Dendritic cell treated with granulocyte-macrophage colony-stimulating factor and Interleukin-4, amounts not matched to agents 40 ng/mL and 50 ng/mL, for 4 days (primary cell): Measurements from ENCODE around the gene PIAS2.
"Not testable (repeated sequence)": the region's sequence is repeated elsewhere in the genome, so short reads cannot be mapped to it uniquely, and the experiment has no call there.

Experiments used
- H3K27ac Mint-ChIP-seq: one replicate; pipeline ENCODE4 v1.8.0; 2022; ENCODE audit warnings: mild to moderate bottlenecking, mixed read lengths
- H3K27me3 Mint-ChIP-seq: one replicate; pipeline ENCODE4 v1.8.0; 2022; ENCODE audit warnings: mild to moderate bottlenecking, mixed read lengths
- H3K36me3 Mint-ChIP-seq: one replicate; pipeline ENCODE4 v1.8.0; 2022; ENCODE audit warnings: low read depth, mixed read lengths
- H3K4me1 Mint-ChIP-seq: one replicate; pipeline ENCODE4 v1.8.0; 2022; ENCODE audit warnings: low read depth, mixed read lengths
- H3K4me3 Mint-ChIP-seq: one replicate; pipeline ENCODE4 v1.8.0; 2022; ENCODE audit warnings: mild to moderate bottlenecking, moderate library complexity, mixed read lengths
- H3K9me3 Mint-ChIP-seq: one replicate; pipeline ENCODE4 v1.8.0; 2022; ENCODE audit warnings: mixed read lengths
- intact Hi-C: fragments of 100-400 bp; cut with micrococcal nuclease; formaldehyde crosslinking; loops from one replicate; pipeline ENCODE4 v1.15.0; 2022

The PIAS2 gene

DNA sequence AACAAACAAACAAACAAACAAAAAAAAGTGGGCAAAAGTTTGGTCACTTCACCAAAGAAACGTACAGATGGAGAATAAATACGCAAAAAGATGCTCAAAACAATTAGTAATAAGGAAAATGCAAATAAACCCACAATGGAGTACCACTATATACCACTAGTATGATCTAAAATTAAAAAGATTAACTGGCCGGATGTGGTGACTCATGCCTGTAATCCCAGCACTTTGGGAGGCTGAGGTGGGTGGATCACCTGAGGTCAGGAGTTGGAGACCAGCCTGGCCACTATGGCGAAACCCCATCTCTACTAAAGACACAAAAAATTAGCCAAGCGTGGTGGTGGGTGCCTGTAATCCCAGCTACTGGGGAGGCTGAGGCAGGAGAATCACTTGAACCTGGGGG is 84.9 kb downstream of the PIAS2 start:
- H3K4me3 Mint-ChIP-seq, H3K27me3 Mint-ChIP-seq, H3K4me1 Mint-ChIP-seq, H3K27ac Mint-ChIP-seq, intact Hi-C loops, H3K9me3 Mint-ChIP-seq: not testable (repeated sequence)
- peaks cover 65% of the 10 kb centered on the region for H3K36me3 Mint-ChIP-seq

DNA sequence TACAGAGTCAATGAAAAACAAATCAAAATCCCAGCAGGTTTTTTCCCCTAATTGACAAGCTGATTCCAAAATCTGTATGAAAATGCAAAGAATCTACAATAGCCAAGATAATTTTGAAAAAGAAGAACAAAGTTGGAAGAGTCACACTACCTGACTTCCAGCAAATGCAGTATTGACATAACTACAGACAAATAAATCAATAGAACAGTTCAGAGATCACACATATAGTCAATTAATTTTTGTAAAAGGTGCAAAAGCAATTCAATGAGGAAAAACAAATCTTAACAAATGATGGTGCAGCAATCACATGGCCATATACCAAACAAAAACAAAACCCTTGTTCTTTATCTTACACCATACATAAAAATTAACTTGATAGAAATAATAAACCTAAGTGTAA is 85.9 kb downstream of the PIAS2 start:
- H3K9me3 Mint-ChIP-seq = no peaks in the 10 kb centered on the region
- intact Hi-C loops = no loop called here
- H3K36me3 Mint-ChIP-seq = peaks cover 67% of the 10 kb centered on the region
- H3K4me3 Mint-ChIP-seq = no peak overlapping the region
- no peaks in the 10 kb centered on the region for H3K4me1 Mint-ChIP-seq
- H3K27ac Mint-ChIP-seq = no peak overlapping the region
- H3K27me3 Mint-ChIP-seq = no peaks in the 10 kb centered on the region

DNA sequence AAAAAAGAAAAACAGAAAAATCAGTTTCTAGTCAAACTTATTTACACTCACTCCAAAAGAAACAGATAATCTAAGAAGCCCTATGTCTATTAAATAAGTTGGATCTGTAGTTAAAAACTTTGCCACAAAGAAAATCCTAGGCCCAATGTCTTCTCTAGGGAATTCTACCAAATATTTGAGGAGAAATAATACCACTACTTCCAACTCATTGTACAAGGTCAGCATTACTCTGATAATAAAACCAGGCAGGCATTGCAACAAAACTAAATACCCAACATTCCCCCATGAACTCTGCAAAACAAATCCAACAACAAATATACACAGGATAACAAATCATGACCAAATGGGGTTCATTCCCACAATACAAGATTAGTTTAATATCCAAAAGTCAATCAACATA is 86.7 kb downstream of the PIAS2 start:
- H3K9me3 Mint-ChIP-seq = no peaks in the 10 kb centered on the region
- intact Hi-C loops = no loop called here
- H3K4me3 Mint-ChIP-seq = no peak overlapping the region
- peaks cover 66% of the 10 kb centered on the region for H3K36me3 Mint-ChIP-seq
- H3K27ac Mint-ChIP-seq = no peak overlapping the region
- no peaks in the 10 kb centered on the region for H3K27me3 Mint-ChIP-seq
- H3K4me1 Mint-ChIP-seq = no peaks in the 10 kb centered on the region

DNA sequence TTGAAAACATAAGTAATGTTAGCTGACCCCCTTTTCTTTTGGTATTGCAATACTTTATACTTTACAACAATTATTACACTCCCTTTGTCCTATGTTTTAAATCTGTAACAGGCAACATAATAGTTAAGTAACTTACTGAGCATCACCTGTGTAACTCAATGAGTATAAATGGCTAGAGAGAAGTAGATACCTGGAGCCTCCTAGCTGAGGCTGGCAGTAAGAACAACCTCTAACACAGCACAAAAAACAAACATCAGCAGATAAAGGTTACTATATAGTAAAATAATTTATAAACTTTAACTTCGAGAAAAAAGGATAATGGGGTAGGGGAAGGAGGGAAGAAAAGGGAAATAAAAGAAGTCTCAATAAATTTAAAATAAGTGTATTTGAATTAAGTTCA is 87.4 kb downstream of the PIAS2 start:
- no peak overlapping the region for H3K27ac Mint-ChIP-seq
- no peak overlapping the region for H3K4me3 Mint-ChIP-seq
- intact Hi-C loops = no loop called here
- H3K27me3 Mint-ChIP-seq = no peaks in the 10 kb centered on the region
- peaks cover 65% of the 10 kb centered on the region for H3K36me3 Mint-ChIP-seq
- no peaks in the 10 kb centered on the region for H3K4me1 Mint-ChIP-seq
- H3K9me3 Mint-ChIP-seq = no peaks in the 10 kb centered on the region

DNA sequence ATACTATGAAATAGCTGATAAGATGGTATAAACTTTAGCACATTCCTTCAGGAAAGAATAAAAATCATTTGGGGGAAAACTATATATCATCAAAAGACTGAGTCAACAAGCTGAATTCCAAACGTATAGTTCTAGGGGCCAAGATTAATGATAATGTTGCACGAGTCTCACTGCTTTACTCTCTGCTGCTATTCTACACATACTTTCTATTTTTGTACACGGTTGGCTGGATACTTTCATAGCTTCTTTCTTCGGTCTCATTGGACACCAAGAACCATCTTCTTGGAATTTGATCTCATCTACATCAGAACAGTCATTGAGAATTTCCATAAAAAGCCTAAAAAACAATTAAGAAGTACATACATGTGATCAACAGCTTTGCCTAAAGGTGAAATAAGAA is 87.8 kb downstream of the PIAS2 start:
- intact Hi-C loops = no loop called here
- Mint-ChIP-seq H3K4me3 (no peak overlapping the region), H3K9me3 (no peaks in the 10 kb centered on the region), H3K27me3 (no peaks in the 10 kb centered on the region), H3K27ac (no peak overlapping the region), H3K36me3 (peaks cover 64% of the 10 kb centered on the region), H3K4me1 (no peaks in the 10 kb centered on the region)

DNA sequence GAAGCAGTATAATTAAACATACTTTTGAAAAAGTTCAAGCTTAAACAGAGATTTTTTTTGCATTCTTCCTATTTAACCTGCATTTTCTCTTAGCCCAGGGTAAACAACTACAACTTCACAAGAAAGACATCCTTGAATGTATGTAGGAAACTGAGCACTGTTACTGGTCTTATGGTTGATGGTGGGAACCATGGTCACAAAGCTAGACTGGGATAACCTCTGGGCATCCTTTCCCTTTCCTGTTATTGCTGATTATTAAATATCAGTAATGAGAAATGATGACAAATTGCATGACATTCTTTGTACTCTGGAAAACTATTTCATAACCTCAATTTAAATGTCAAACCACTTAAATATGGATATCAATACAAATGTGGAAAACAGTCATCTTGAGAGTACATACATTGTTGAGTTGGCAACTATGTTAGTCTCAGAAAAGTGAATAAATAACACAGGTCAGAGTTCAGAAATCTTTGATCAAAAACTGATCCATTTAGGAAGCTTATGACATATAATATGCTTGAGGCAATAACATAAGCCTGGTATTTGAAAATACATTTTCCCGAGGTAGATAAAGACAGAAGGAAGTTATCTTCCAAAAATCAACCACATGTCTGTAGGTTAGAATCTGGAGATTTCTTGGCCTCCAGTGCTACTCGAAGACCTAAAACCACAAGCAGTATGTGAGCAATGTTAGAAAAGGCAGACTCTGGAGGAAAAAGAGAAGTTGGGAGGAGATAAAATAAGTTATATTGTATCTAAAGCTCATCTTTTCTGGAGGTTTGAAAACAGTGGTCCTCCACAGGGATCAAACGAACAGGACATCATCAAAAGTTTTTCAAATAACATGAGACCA is 95.2 kb downstream of the PIAS2 start:
- intact Hi-C loops = no loop called here
- no peak overlapping the region for H3K27ac Mint-ChIP-seq
- H3K4me3 Mint-ChIP-seq = no peak overlapping the region
- no peaks in the 10 kb centered on the region for H3K27me3 Mint-ChIP-seq
- no peaks in the 10 kb centered on the region for H3K9me3 Mint-ChIP-seq
- H3K4me1 Mint-ChIP-seq = no peaks in the 10 kb centered on the region
- H3K36me3 Mint-ChIP-seq = peaks cover 44% of the 10 kb centered on the region

DNA sequence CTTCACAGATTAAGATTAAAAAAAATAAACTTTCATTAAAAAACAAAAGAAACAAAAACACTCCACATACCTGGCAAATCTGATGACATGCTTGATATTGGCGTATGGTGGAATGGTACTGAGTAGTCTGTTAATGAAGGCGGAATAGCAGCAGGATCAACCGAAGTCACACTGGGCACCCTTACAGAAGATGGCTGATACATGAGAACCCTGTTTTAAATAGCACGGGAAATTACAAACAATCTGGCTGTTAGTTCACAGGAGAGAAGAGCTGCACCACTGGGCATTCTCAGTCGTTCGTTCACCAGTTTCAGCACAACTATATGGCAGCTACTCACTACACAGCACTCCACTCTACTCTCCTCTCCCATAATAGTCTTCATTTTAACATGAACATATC is 96.4 kb downstream of the PIAS2 start:
- Mint-ChIP-seq H3K4me3 (no peak overlapping the region), H3K36me3 (peaks cover 38% of the 10 kb centered on the region), H3K9me3 (no peaks in the 10 kb centered on the region), H3K4me1 (no peaks in the 10 kb centered on the region), H3K27me3 (no peaks in the 10 kb centered on the region), H3K27ac (no peak overlapping the region)
- intact Hi-C loops = no loop called here

DNA sequence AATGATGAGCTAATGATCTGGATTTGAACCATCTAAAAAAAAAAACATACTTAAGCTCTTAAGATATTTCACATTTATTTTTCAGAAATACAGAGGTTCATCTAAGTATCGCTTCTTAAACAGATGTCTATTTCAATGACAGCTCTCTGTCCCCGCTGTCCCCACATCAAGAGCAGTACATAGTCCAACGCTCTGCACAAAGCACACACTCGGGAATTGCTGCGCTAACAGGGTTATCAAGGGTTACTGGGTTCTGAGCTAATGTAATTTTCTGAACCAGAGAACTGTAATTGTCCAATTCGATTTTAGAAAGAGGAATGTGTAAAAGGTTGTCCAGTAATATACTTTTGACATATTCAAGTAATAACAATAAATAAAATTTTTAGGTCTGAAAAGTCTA is 101.6 kb downstream of the PIAS2 start:
- H3K4me1 Mint-ChIP-seq = no peaks in the 10 kb centered on the region
- H3K27ac Mint-ChIP-seq = no peak overlapping the region
- no peaks in the 10 kb centered on the region for H3K27me3 Mint-ChIP-seq
- peaks cover 10% of the 10 kb centered on the region for H3K36me3 Mint-ChIP-seq
- intact Hi-C loops = no loop called here
- no peak overlapping the region for H3K4me3 Mint-ChIP-seq
- H3K9me3 Mint-ChIP-seq = no peaks in the 10 kb centered on the region

DNA sequence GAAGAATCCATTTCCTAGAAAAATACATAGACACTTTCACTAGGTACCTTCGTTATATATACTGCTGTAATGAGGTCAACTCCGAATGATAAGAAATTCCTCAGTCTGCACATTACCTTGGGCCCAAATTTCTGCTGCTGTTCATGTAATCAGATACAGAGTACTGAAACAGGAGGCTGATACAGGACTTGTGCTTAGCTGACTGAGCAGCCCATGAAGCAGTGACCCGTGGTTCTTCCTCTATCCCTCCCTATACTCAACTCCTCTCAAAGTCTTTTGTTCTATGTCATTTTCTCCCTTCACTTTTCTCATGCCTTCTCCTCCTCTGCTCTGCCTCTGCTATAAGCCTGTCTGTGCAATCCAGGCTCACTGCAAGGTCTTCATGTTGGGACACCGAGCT is 102.9 kb downstream of the PIAS2 start:
- Mint-ChIP-seq H3K36me3 (peaks cover 3% of the 10 kb centered on the region), H3K27ac (no peak overlapping the region), H3K9me3 (no peaks in the 10 kb centered on the region), H3K4me1 (no peaks in the 10 kb centered on the region), H3K4me3 (no peak overlapping the region), H3K27me3 (no peaks in the 10 kb centered on the region)
- intact Hi-C loops = no loop called here

DNA sequence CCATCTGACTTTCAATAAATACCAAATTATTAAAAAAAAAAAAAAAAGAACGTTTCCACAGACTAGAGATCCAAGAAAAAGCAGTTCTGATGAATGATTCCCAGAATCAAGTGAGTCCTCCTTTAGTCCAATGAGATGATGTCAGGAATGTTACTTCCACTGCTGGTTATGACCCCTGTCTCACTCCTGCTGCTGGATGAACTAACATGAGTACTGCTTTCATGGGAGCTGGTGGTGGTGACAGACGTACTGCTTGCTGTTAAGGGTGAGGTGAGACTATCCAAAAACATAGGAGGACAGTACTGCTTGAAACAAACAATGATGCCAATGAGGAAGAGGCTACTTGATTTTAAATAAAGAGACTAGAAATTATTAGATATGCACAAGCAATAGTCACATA is 105.0 kb downstream of the PIAS2 start:
- Mint-ChIP-seq H3K4me1 (no peaks in the 10 kb centered on the region), H3K9me3 (no peaks in the 10 kb centered on the region), H3K27ac (no peak overlapping the region), H3K36me3 (no peaks in the 10 kb centered on the region), H3K27me3 (no peaks in the 10 kb centered on the region), H3K4me3 (no peak overlapping the region)
- intact Hi-C loops = no loop called here

DNA sequence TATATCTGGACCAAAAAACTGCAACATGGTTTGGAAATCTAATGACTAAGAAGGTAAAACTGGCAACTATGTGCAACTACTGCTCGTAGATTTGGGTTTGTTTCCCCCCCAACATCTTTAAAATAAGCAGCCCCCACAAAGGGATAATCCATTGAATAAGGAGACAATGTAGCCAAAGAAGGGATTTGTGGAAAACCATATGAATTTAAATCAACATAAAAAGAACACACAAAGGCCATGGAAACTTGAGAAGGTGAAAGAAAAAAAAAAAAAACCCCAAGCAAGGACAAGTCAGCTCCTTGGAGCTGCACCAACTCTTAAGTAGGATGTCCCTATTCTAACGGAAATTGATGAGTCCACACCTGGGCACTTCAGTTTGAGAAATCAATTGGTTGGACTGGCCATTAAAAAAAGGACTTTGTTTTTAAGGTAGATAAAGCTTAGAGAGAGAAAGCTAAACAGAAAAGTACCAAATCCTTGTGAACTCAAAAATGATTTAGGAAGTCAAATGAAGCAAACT is 106.8 kb downstream of the PIAS2 start:
- H3K9me3 Mint-ChIP-seq = no peaks in the 10 kb centered on the region
- H3K4me3 Mint-ChIP-seq = no peak overlapping the region
- no peaks in the 10 kb centered on the region for H3K27me3 Mint-ChIP-seq
- H3K27ac Mint-ChIP-seq = no peak overlapping the region
- no peaks in the 10 kb centered on the region for H3K4me1 Mint-ChIP-seq
- no peaks in the 10 kb centered on the region for H3K36me3 Mint-ChIP-seq
- intact Hi-C loops = no loop called here

DNA sequence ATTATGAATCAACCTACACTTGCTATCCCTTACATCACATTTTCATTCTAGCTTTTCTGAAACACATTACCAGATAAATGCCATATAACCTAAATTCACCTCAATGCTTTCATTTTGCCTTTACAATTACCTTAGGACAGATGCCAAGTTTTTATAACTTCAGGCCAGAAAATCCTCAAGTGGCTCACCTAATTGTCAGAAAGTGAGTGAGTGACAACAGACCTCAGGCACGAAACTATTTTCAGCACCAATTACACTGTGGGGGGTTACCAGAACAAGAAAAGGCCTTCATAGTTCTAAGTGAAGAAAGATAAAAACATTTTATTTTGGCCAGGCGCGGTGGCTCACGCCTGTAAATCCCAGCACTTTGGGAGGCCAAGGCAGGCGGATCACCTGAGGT is 108.2 kb downstream of the PIAS2 start:
- H3K4me3 Mint-ChIP-seq = no peak overlapping the region
- intact Hi-C loops = no loop called here
- H3K9me3 Mint-ChIP-seq = no peaks in the 10 kb centered on the region
- no peak overlapping the region for H3K27ac Mint-ChIP-seq
- H3K4me1 Mint-ChIP-seq = no peaks in the 10 kb centered on the region
- H3K27me3 Mint-ChIP-seq = no peaks in the 10 kb centered on the region
- H3K36me3 Mint-ChIP-seq = no peaks in the 10 kb centered on the region

DNA sequence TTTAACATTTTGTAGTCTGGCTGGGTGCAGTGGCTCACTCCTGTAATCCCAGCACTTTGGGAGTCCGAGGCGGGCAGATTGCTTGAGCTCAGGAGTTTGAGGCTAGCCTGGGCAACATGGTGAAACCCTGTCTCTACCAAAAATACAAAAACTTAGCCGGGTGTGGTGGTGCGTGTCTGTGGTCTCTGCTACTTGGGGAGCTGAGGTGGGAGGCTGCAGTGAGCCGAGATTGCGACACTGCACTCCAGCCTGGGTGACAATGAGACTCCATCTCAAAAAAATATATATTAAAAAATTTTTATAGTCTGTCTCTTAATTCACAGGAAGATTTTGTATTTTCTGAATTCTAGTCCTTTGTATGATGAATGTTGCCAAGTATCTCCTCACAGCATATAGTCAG is 121.4 kb downstream of the PIAS2 start:
- H3K4me3 Mint-ChIP-seq, H3K36me3 Mint-ChIP-seq, H3K9me3 Mint-ChIP-seq, H3K4me1 Mint-ChIP-seq, intact Hi-C loops, H3K27me3 Mint-ChIP-seq, H3K27ac Mint-ChIP-seq: not testable (repeated sequence)

DNA sequence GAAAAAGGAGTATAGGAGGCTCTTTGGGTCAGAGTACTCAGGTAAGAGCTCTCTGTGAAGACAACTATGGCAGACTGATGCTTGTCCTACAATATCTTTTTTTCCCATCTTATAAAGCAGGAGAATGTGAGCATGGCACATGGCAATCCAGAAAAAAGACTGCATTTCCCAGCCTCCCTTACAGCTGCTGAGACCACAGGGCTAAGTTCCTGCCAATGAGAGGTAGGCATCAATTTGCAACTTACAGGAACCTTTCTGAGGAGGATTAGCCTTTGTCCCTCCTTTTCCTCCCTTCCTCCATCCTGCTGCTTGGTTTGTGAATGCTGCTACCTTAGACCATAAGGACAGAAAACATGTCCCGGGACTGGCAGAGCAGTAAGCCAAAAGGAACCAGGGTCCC is 122.7 kb downstream of the PIAS2 start:
- Mint-ChIP-seq H3K4me1 (no peaks in the 10 kb centered on the region), H3K27me3 (no peaks in the 10 kb centered on the region), H3K36me3 (no peaks in the 10 kb centered on the region), H3K4me3 (no peak overlapping the region), H3K27ac (no peak overlapping the region), H3K9me3 (peaks cover 11% of the 10 kb centered on the region)
- intact Hi-C loops = no loop called here

DNA sequence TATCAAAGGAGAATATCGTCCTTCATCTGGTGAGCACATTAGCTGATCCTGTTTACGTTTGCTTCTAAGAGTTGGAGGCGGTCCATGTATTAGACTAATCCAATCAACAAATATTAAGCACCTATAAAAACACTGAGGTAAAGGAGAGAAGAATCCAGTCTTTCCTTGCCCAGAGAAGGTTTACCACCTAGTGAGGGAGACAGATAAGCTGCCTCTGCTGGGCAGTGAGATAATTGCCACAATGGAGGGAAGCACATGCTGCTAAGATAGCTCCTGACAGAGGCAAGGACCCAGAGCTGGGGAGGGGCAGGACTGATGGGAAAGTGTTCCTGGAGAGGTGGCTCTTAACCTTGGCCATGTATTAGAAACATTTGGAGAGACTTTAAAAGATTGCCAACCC is 123.7 kb downstream of the PIAS2 start:
- no peak overlapping the region for H3K4me3 Mint-ChIP-seq
- no peaks in the 10 kb centered on the region for H3K4me1 Mint-ChIP-seq
- no peaks in the 10 kb centered on the region for H3K36me3 Mint-ChIP-seq
- no peak overlapping the region for H3K27ac Mint-ChIP-seq
- H3K27me3 Mint-ChIP-seq = no peaks in the 10 kb centered on the region
- intact Hi-C loops = no loop called here
- peaks cover 11% of the 10 kb centered on the region for H3K9me3 Mint-ChIP-seq
